ENCODE measurements around the gene CATSPER4.

The CATSPER4 gene

DNA sequence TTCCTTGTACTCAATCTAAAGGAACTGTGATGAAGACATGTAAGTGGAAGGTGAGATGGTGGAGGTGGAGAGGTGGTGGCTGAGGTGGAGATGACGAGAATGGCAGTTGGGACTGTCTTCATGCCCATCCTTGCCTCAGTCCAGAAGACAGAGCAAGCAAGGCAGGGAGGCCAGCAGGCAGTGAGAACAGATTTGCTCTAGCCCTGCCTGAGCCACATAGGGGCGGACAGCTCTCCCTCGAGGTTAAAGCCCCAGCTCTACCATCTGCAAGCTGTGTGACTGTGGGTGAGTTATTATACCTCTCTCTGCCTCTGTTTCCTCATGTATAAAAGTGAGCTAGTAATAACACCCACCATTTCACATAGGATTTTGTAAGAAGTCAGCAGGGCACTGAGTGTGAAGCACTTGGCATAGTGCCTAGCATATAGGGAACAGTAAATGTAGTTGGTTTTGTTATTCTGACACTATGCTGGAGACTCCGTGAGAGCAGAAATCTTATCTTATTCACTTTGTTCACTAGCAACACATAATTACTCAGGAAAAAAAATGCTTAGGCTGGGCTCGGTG lies 36.4 kb upstream of the CATSPER4 start:
- peaks cover 49% of the 10 kb centered on the region for H3K27me3 Mint-ChIP-seq (ENCODE audit: low read depth)
- H3K36me3 Mint-ChIP-seq (ENCODE audit: low read depth), result no peaks in the 10 kb centered on the region
- H3K4me1 Mint-ChIP-seq, result peaks cover 38% of the 10 kb centered on the region
- TF ChIP-seq, protein P1, sequence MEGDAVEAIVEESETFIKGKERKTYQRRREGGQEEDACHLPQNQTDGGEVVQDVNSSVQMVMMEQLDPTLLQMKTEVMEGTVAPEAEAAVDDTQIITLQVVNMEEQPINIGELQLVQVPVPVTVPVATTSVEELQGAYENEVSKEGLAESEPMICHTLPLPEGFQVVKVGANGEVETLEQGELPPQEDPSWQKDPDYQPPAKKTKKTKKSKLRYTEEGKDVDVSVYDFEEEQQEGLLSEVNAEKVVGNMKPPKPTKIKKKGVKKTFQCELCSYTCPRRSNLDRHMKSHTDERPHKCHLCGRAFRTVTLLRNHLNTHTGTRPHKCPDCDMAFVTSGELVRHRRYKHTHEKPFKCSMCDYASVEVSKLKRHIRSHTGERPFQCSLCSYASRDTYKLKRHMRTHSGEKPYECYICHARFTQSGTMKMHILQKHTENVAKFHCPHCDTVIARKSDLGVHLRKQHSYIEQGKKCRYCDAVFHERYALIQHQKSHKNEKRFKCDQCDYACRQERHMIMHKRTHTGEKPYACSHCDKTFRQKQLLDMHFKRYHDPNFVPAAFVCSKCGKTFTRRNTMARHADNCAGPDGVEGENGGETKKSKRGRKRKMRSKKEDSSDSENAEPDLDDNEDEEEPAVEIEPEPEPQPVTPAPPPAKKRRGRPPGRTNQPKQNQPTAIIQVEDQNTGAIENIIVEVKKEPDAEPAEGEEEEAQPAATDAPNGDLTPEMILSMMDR (IDR thresholded peaks at IDR 0.05; ENCODE audit: unreplicated experiment in 3 of 3), result no peak
- H3K9me3 Mint-ChIP-seq, result no peaks in the 10 kb centered on the region
- peak overlapping the region in 1 of 3 experiments; percentile 52 for H3K27ac Mint-ChIP-seq
- H3K4me3 Mint-ChIP-seq, result no peak overlapping the region

DNA sequence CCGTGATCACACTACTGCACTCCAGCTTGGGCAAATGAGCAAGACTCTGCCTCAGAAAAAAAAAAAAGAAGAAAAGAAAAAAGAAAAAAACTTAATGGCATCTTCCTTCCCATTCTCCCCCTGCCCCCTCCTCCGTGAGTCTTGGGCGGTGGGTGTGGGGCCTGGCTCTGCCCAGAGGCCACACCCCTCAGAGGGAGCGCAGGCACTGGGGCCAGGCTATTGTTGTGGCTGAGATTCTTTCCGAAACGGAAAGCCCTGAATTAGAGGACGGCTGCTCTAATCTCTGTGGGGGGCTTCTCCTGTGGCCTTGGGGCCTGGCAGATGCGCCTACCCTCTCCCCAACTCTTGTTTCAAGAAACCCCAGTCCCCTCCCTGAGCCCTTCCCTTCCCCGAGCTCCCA lies 35.7 kb upstream of the CATSPER4 start:
- Mint-ChIP-seq H3K4me3 (peak overlapping the region in 1 of 3 experiments; percentile 41), H3K27me3 (ENCODE audit: low read depth) (peaks cover 54% of the 10 kb centered on the region), H3K4me1 (peaks cover 45% of the 10 kb centered on the region), H3K36me3 (ENCODE audit: low read depth) (no peaks in the 10 kb centered on the region), H3K9me3 (no peaks in the 10 kb centered on the region), H3K27ac (no peak overlapping the region)
- TF ChIP-seq, protein P1 (IDR thresholded peaks at IDR 0.05; ENCODE audit: unreplicated experiment in 3 of 3), result no peak

DNA sequence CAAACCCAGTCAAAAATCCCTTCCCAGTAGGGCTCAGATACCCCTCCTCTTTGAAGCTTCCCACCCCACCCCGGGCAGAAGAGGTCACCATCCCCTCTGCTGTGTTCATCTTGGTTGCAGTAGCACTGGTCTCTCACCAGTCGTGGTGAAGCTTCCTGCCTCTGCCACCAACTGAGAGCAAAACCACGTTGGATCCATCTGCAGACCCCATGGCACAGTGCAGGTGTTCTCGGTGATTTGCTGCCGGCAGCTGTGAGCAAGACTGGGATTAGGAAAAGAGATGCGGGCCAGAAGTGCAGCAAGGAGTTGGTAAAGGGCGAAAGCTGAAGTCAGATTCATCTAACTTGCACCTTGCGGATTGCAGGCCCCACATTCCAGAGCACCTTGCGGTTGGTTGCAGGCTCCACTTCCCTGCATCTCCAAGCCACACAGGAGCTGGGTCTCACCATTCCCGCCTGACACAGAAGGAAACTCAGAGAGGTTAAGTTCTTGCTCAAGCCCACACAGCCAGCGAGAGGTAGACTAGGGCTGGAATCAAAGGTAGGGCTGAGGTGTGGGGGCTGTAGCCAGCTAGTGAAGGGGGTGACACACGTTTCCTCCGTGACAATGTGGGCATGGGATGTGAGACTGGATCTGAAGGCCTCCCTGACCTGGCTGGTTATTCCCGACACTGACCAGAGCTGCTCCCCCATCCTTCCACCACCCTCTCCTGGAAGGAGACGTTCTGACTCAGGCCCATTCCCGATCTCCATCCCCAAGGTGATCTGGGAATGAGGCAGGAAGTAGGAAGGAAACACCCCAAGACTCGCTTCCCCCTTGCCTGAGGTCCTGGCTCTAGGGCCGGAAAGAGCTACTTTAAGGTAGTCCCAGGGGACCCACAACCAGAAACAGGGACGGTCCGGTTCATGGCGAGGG lies 34.8 kb upstream of the CATSPER4 start:
- Mint-ChIP-seq H3K36me3 (ENCODE audit: low read depth) (no peaks in the 10 kb centered on the region), H3K27me3 (ENCODE audit: low read depth) (peaks cover 54% of the 10 kb centered on the region), H3K27ac (no peak overlapping the region), H3K4me3 (peak overlapping the region in 1 of 3 experiments; percentile 54), H3K9me3 (no peaks in the 10 kb centered on the region), H3K4me1 (peaks cover 46% of the 10 kb centered on the region)
- TF ChIP-seq, protein P1 (IDR thresholded peaks at IDR 0.05; ENCODE audit: unreplicated experiment in 3 of 3), result no peak

DNA sequence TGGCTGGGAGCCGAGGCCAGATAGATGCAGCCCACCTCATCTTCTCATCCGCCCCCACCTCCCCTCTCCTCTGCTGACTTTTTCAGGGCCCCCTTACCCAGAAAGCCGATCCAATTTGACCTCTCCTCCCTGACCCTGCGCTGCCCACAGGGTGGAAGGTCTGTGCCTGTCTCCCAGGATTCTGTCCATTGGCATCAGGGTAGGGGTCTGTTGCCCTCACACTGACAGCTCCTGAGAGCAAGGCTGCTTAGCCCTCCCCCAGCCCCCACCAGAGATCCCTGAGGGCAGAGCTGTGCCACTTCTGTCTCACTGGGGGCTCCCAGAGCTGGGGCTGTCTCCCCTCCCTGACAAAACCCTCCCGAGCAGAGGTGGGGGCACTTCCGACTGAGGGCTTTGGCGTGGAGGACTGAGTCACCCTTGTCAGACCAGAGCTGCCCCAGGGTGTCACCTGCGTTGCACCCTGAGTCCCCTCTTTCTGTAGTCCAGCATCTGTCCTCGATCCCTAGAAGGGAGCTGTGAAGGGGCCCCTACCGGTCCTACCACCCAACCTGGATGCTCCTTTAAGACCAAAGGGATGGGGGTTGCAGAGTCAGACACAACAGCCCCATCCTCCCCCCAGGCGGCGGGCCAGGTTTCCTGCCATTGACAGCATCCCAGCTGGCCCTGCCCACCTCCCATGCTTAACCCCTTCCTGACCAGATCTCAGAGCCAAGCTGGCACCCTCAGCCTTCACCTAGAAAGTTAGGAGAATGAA lies 33.9 kb upstream of the CATSPER4 start:
- Mint-ChIP-seq H3K27ac (no peak overlapping the region), H3K4me1 (peaks cover 46% of the 10 kb centered on the region), H3K4me3 (peak overlapping the region in 2 of 3 experiments; percentile 54 to 60), H3K9me3 (no peaks in the 10 kb centered on the region), H3K36me3 (ENCODE audit: low read depth) (no peaks in the 10 kb centered on the region), H3K27me3 (ENCODE audit: low read depth) (peaks cover 54% of the 10 kb centered on the region)
- TF ChIP-seq, protein P1 (IDR thresholded peaks at IDR 0.05; ENCODE audit: unreplicated experiment in 3 of 3), result no peak

DNA sequence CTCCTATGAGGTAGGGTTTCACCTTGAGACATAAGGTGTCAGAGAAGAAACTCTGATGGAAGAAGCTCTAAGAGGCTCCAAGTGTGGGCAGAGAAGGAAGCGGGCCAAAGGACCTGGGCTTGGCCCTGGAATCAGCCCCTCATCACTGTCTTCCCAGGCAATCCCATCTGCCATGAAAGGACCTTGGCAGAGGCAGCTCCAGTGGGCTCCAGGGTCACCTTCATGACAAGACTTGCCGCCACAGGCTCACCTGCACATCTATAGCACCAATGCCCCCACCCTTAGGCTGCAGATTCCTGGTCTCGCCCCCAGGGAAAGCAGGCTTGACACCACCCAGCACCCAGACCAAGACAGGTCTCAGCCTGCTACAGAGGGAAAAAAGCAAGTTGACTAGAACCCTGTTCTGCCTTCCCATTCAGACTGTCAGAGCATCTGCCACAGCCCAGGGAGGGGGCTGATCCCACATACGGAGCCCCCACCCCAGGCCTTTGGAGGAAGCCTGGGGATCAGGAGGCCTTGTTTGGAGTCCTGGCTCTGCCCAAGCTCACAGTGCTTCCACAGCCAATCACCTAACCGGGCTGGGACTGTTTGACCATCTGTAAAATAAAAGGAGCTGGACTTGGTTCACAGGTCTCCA lies 32.0 kb upstream of the CATSPER4 start:
- TF ChIP-seq, protein P1 (IDR thresholded peaks at IDR 0.05; ENCODE audit: unreplicated experiment in 3 of 3), result no peak
- H3K4me3 Mint-ChIP-seq, result peak overlapping the region; percentile 77 to 79 (median 77)
- H3K27ac Mint-ChIP-seq, result peak overlapping the region; percentile 52 to 73 (median 60)
- H3K36me3 Mint-ChIP-seq (ENCODE audit: low read depth), result no peaks in the 10 kb centered on the region
- H3K9me3 Mint-ChIP-seq, result no peaks in the 10 kb centered on the region
- peaks cover 51% of the 10 kb centered on the region for H3K4me1 Mint-ChIP-seq
- peaks cover 55% of the 10 kb centered on the region for H3K27me3 Mint-ChIP-seq (ENCODE audit: low read depth)
